ENCODE data around the gene UGT2B17. TPM values are rescaled to one million over a fixed set of nuclear protein-coding genes. Genes with fewer than 3 reads are reported as not detected.

The UGT2B17 gene
- total and polyA plus RNA-seq, 2 of the 4 experiments (the other 2 are of a cell fraction) = not detected

DNA sequence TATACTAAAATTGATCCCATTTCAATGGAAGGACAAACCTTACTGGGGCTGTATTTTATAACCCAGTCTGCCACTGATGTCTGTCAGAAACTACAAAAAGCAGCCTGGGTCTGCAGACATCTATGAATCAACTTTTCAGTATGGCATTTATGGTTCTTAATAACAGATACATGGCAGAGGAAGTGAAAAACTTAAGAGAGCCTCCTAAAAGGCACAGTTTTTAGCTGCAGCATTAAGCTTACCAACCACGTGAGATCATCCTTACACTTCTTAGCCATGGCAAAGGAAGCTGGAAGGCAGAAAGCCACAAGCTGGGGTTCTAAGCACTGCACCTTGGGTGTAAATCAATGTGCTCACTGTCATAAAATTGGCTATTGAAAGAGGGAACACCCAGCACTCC is 16.6 kb upstream of the UGT2B17 start:
- Histone ChIP-seq H3K36me3 (ENCODE audit: control insufficient read depth, insufficient read depth, low read length) (no peaks in the 10 kb centered on the region), H3K9me3 (ENCODE audit: control insufficient read depth, insufficient read depth, low read length) (no peaks in the 10 kb centered on the region), H2BK5ac (ENCODE audit: low read depth, low read length, poor library complexity, severe bottlenecking) (no peak overlapping the region), H3K4ac (ENCODE audit: low read depth, low read length) (no peak overlapping the region), H3K27ac (ENCODE audit: insufficient read depth, low read length) (no peak overlapping the region), H3K14ac (replicated peaks; ENCODE audit: low read depth, low read length) (no peak overlapping the region), H3K79me1 (ENCODE audit: low read depth in 1 of 2, low read length in 2 of 2) (no peaks in the 10 kb centered on the region), H3K56ac (ENCODE audit: extremely low read depth, insufficient read depth, low read length) (no peak overlapping the region), H3K23ac (ENCODE audit: low read depth, low read length) (no peak overlapping the region), H2AK5ac (ENCODE audit: low read depth, low read length) (no peak overlapping the region), H3K18ac (ENCODE audit: low read depth, low read length) (no peak overlapping the region), H2AK9ac (replicated peaks; ENCODE audit: low read depth, low read length, poor library complexity) (no peak overlapping the region), H3K4me2 (ENCODE audit: low read depth, low read length) (no peak overlapping the region), H4K20me1 (ENCODE audit: insufficient read depth, low read length) (no peaks in the 10 kb centered on the region), H3K4me3 (ENCODE audit: insufficient read depth, low read depth, low read length) (no peak overlapping the region), H3K9me1 (ENCODE audit: insufficient read depth, low read length) (no peaks in the 10 kb centered on the region), H3K27me3 (ENCODE audit: control insufficient read depth, insufficient read depth, low read length) (no peaks in the 10 kb centered on the region), H4K5ac (ENCODE audit: low read depth, low read length) (no peak overlapping the region), H2BK15ac (ENCODE audit: low read depth, low read length) (no peak overlapping the region), H2BK20ac (ENCODE audit: low read depth, low read length) (no peak overlapping the region), H2AFZ (replicated peaks; ENCODE audit: low read length, poor library complexity) (no peak overlapping the region), H4K91ac (ENCODE audit: insufficient read depth, low read depth, low read length) (no peak overlapping the region), H3K4me1 (ENCODE audit: control insufficient read depth, insufficient read depth, low read length) (no peaks in the 10 kb centered on the region), H4K8ac (ENCODE audit: low read depth in 2 of 2, low read length in 2 of 2) (no peak overlapping the region), H2BK120ac (ENCODE audit: low read depth, low read length) (no peak overlapping the region), H3K9ac (ENCODE audit: low read depth, low read length) (no peak overlapping the region)
- ChIA-PET CTCF (no interaction called here), POLR2A (ENCODE audit: unreplicated experiment) (no interaction called here)
- intact Hi-C loops (cut with micrococcal nuclease) = no loop called here
- ATAC-seq (ENCODE audit: low read depth) (no peak), DNase-seq (no peak)
- no peak for TF ChIP-seq BHLHE40 (IDR thresholded peaks at IDR 0.05; ENCODE audit: low read depth, low read length)
- TF ChIP-seq POLR2A (IDR thresholded peaks at IDR 0.05; ENCODE audit: low read depth, low read length) = no peak
- no peak for TF ChIP-seq MAFK (IDR thresholded peaks at IDR 0.05; ENCODE audit: low read depth, low read length)
- TF ChIP-seq, protein P1, sequence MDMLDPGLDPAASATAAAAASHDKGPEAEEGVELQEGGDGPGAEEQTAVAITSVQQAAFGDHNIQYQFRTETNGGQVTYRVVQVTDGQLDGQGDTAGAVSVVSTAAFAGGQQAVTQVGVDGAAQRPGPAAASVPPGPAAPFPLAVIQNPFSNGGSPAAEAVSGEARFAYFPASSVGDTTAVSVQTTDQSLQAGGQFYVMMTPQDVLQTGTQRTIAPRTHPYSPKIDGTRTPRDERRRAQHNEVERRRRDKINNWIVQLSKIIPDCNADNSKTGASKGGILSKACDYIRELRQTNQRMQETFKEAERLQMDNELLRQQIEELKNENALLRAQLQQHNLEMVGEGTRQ (IDR thresholded peaks at IDR 0.05; ENCODE audit: low read depth, low read length) = no peak
- no peak for TF ChIP-seq RFX5 (IDR thresholded peaks at IDR 0.05; ENCODE audit: low read depth, low read length)
- no peak for TF ChIP-seq NFE2L2 (IDR thresholded peaks at IDR 0.05; ENCODE audit: low read depth, low read length)
- TF ChIP-seq SMC3 (IDR thresholded peaks at IDR 0.05; ENCODE audit: low read depth, low read length) = no peak
- TF ChIP-seq, protein P2, sequence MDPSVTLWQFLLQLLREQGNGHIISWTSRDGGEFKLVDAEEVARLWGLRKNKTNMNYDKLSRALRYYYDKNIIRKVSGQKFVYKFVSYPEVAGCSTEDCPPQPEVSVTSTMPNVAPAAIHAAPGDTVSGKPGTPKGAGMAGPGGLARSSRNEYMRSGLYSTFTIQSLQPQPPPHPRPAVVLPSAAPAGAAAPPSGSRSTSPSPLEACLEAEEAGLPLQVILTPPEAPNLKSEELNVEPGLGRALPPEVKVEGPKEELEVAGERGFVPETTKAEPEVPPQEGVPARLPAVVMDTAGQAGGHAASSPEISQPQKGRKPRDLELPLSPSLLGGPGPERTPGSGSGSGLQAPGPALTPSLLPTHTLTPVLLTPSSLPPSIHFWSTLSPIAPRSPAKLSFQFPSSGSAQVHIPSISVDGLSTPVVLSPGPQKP (IDR thresholded peaks at IDR 0.05; ENCODE audit: borderline replicate concordance, low read depth, low read length) = no peak
- no peak for TF ChIP-seq CEBPB (IDR thresholded peaks at IDR 0.05; ENCODE audit: low read depth, low read length)
- no peak for TF ChIP-seq CHD1 (IDR thresholded peaks at IDR 0.05; ENCODE audit: low read depth, low read length)
- no peak for TF ChIP-seq MXI1 (IDR thresholded peaks at IDR 0.05; ENCODE audit: borderline replicate concordance, low read depth, low read length)
- TF ChIP-seq RAD21 (IDR thresholded peaks at IDR 0.05; ENCODE audit: low read length) = no peak
- no peak for TF ChIP-seq RCOR1 (IDR thresholded peaks at IDR 0.05; ENCODE audit: insufficient replicate concordance, low read length)
- no peak for TF ChIP-seq FOS (IDR thresholded peaks at IDR 0.05; ENCODE audit: low read depth, low read length)
- BruUV-seq (replicated peaks) = no TSS peak
- WGBS, 2 experiments (ENCODE audit: extremely low coverage in 2 of 2, insufficient read length in 1 of 2) = no CpG with 5 or more reads among the region's 1 CpG
- in situ Hi-C loops (cut with MboI; ENCODE audit: low sequenced_read_pairs) = no loop called here
- dilution Hi-C loops (cut with HindIII; ENCODE audit: low sequenced_read_pairs, unreplicated experiment) = no loop called here
